Mammary epithelial cell (primary cell): ENCODE data around the gene DISP3.
"Not testable (repeated sequence)": the region's sequence is repeated elsewhere in the genome, so short reads cannot be mapped to it uniquely, and the experiment has no call there.

ENCODE experiments used
- CTCF ChIP-seq, 2 donors: IDR thresholded peaks in 1 of 2; conservative IDR thresholded peaks in 1 of 2; 2 replicates each; pipeline ENCODE4 v1.5.1; 2011 to 2012; ENCODE audit warnings: inconsistent platforms in 2 of 2, low read length in 2 of 2, mild to moderate bottlenecking in 2 of 2, control low read depth in 1 of 2, low read depth in 1 of 2; ENCODE audit not compliant: insufficient read depth in 1 of 2; ENCODE audit errors: extremely low read depth in 1 of 2
- EZH2 ChIP-seq: IDR thresholded peaks from 2 replicates; pipeline ENCODE4 v1.6.1; 2012; ENCODE audit warnings: low read length, inconsistent platforms, borderline replicate concordance

- not testable (repeated sequence) for TF ChIP-seq CTCF (conservative IDR thresholded peaks at IDR 0.05 in 1 of 2, IDR thresholded peaks at IDR 0.05 in 1 of 2; ENCODE audit: extremely low read depth in 1 of 2, insufficient read depth in 1 of 2, low read depth in 1 of 2, low read length in 2 of 2); EZH2
Observed at GRCh38 chr1:11580049-11580448, 101.1 kb downstream of the DISP3 start.
